Esophagus squamous epithelium (tissue), 4 donors: ENCODE data around the gene TIMM44.

ENCODE experiments used
- POLR2A ChIP-seq, 4 donors: fragments of 450-650 bp; IDR thresholded peaks; one replicate each; pipeline ENCODE4 v1.6.1; 2017; ENCODE audit warnings: antibody characterized with exemption in 4 of 4, mild to moderate bottlenecking in 4 of 4, moderate library complexity in 3 of 4
- TF ChIP-seq, protein P1 (sequence below), 6 experiments: fragments of 450-650 bp in 4 of 6; fragments of 200-600 bp in 2 of 6; sonication (generic) in 2 of 6; IDR thresholded peaks; one replicate each; pipeline ENCODE4 v1.5.1; 2016 to 2019; ENCODE audit warnings: antibody characterized with exemption in 6 of 6, mild to moderate bottlenecking in 4 of 6, moderate library complexity in 4 of 6

GRCh38 chr19:7965921-7966665 lies 22.6 kb upstream of the TIMM44 start:
- no peak for TF ChIP-seq POLR2A (IDR thresholded peaks at IDR 0.05)
- TF ChIP-seq, protein P1, sequence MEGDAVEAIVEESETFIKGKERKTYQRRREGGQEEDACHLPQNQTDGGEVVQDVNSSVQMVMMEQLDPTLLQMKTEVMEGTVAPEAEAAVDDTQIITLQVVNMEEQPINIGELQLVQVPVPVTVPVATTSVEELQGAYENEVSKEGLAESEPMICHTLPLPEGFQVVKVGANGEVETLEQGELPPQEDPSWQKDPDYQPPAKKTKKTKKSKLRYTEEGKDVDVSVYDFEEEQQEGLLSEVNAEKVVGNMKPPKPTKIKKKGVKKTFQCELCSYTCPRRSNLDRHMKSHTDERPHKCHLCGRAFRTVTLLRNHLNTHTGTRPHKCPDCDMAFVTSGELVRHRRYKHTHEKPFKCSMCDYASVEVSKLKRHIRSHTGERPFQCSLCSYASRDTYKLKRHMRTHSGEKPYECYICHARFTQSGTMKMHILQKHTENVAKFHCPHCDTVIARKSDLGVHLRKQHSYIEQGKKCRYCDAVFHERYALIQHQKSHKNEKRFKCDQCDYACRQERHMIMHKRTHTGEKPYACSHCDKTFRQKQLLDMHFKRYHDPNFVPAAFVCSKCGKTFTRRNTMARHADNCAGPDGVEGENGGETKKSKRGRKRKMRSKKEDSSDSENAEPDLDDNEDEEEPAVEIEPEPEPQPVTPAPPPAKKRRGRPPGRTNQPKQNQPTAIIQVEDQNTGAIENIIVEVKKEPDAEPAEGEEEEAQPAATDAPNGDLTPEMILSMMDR (IDR thresholded peaks at IDR 0.05): no peak
